ENCODE data around the gene RSU1. TPM values are rescaled to one million over a fixed set of nuclear protein-coding genes. Genes with fewer than 3 reads are reported as not detected.
A peak's percentile ranks its signal among the peaks of the same experiment; 100 is the strongest.

The RSU1 gene
- total and polyA plus RNA-seq, 2 experiments from 2014 or later, result 109 to 236 TPM

- in situ Hi-C loops (cut with MboI), result no loop called here
- peaks cover 3% of the 10 kb centered on the region; the same call in 1 of the 2 replicates for H3K4me1 ChIP-seq (ENCODE audit: insufficient read depth)
- no peaks in the 10 kb centered on the region for H3K27me3 ChIP-seq (replicated peaks; ENCODE audit: insufficient read depth)
- no peaks in the 10 kb centered on the region for H3F3A ChIP-seq (ENCODE audit: insufficient read depth)
- H3K9me2 ChIP-seq (ENCODE audit: insufficient read depth), result no peaks in the 10 kb centered on the region
- no peak for DNase-seq
- peaks cover 4% of the 10 kb centered on the region for H4K20me1 ChIP-seq (ENCODE audit: insufficient read depth)
- no peak overlapping the region for H3K4me2 ChIP-seq (ENCODE audit: unreplicated experiment)
- no peak overlapping the region for H3K4me3 ChIP-seq
- no peak overlapping the region for H3K27ac ChIP-seq
- no peak overlapping the region for H3K9ac ChIP-seq
- WGBS, 2 experiments (ENCODE audit: low coverage in 1 of 2, low lambda C conversion rate in 2 of 2, missing lambda C conversion rate in 2 of 2), result 98% methylated on average over 8 of the region's 8 CpGs
- no peak overlapping the region for H2AFZ ChIP-seq
- H3K79me2 ChIP-seq (ENCODE audit: insufficient read depth), result 0 out of 2 replicates have a peak, but pooled peaks cover 6% of the 10 kb centered on the region
- H3K9me3 ChIP-seq (ENCODE audit: low read depth), result no peaks in the 10 kb centered on the region
- H3K36me3 ChIP-seq (ENCODE audit: low read depth), result no peaks in the 10 kb centered on the region
- no peak for TF ChIP-seq EZH2 (IDR thresholded peaks at IDR 0.05; ENCODE audit: insufficient read depth, poor library complexity, severe bottlenecking)
- TF ChIP-seq EZH2phosphoT487 (IDR thresholded peaks at IDR 0.05; ENCODE audit: insufficient read depth, low read depth), result no peak
Observed at GRCh38 chr10:16609211-16609610, 208.0 kb downstream of the RSU1 start.

GRCh38 chr10:16606923-16607322 lies 210.3 kb downstream of the RSU1 start:
- no peaks in the 10 kb centered on the region for H3K9me2 ChIP-seq (ENCODE audit: insufficient read depth)
- H3K4me1 ChIP-seq (ENCODE audit: insufficient read depth), result peaks cover 3% of the 10 kb centered on the region; the same call in 1 of the 2 replicates
- no peaks in the 10 kb centered on the region for H3K36me3 ChIP-seq (ENCODE audit: low read depth)
- H3K4me2 ChIP-seq (ENCODE audit: unreplicated experiment), result no peak overlapping the region
- H3K27ac ChIP-seq, result no peak overlapping the region
- no peak overlapping the region for H3K4me3 ChIP-seq
- in situ Hi-C loops (cut with MboI), result no loop called here
- H3K27me3 ChIP-seq (replicated peaks; ENCODE audit: insufficient read depth), result no peaks in the 10 kb centered on the region
- no peaks in the 10 kb centered on the region for H3K79me2 ChIP-seq (ENCODE audit: insufficient read depth)
- H3F3A ChIP-seq (ENCODE audit: insufficient read depth), result no peaks in the 10 kb centered on the region
- no peak overlapping the region for H3K9ac ChIP-seq
- H2AFZ ChIP-seq, result no peak overlapping the region
- TF ChIP-seq EZH2phosphoT487 (IDR thresholded peaks at IDR 0.05; ENCODE audit: insufficient read depth, low read depth) (no peak), EZH2 (IDR thresholded peaks at IDR 0.05; ENCODE audit: insufficient read depth, poor library complexity, severe bottlenecking) (no peak)
- DNase-seq, result no peak
- 92 to 95% methylated on average over 8 of the region's 8 CpGs for WGBS, 2 experiments (ENCODE audit: low coverage in 1 of 2, low lambda C conversion rate in 2 of 2, missing lambda C conversion rate in 2 of 2)
- no peaks in the 10 kb centered on the region; the same call in 1 of the 2 replicates for H4K20me1 ChIP-seq (ENCODE audit: insufficient read depth)
- H3K9me3 ChIP-seq (ENCODE audit: low read depth), result no peaks in the 10 kb centered on the region

- in situ Hi-C loops (cut with MboI), result no loop called here
- Histone ChIP-seq H3K4me1 (ENCODE audit: insufficient read depth) (peaks cover 3% of the 10 kb centered on the region; the same call in 1 of the 2 replicates), H4K20me1 (ENCODE audit: insufficient read depth) (no peaks in the 10 kb centered on the region; the same call in 1 of the 2 replicates), H3K9me3 (ENCODE audit: low read depth) (no peaks in the 10 kb centered on the region), H3F3A (ENCODE audit: insufficient read depth) (no peaks in the 10 kb centered on the region), H3K79me2 (ENCODE audit: insufficient read depth) (no peaks in the 10 kb centered on the region), H3K27me3 (replicated peaks; ENCODE audit: insufficient read depth) (no peaks in the 10 kb centered on the region), H2AFZ (no peak overlapping the region), H3K4me3 (no peak overlapping the region), H3K36me3 (ENCODE audit: low read depth) (no peaks in the 10 kb centered on the region), H3K9me2 (ENCODE audit: insufficient read depth) (no peaks in the 10 kb centered on the region), H3K4me2 (ENCODE audit: unreplicated experiment) (no peak overlapping the region), H3K9ac (no peak overlapping the region), H3K27ac (no peak overlapping the region)
- WGBS, 2 experiments (ENCODE audit: low coverage in 1 of 2, low lambda C conversion rate in 2 of 2, missing lambda C conversion rate in 2 of 2), result 49 to 50% methylated on average over 6 of the region's 6 CpGs
- no peak for TF ChIP-seq EZH2 (IDR thresholded peaks at IDR 0.05; ENCODE audit: insufficient read depth, poor library complexity, severe bottlenecking)
- TF ChIP-seq EZH2phosphoT487 (IDR thresholded peaks at IDR 0.05; ENCODE audit: insufficient read depth, low read depth), result no peak
- peak; percentile 41 for DNase-seq
Observed at GRCh38 chr10:16606421-16606820, 210.8 kb downstream of the RSU1 start.

- Histone ChIP-seq H3K79me2 (ENCODE audit: insufficient read depth) (no peaks in the 10 kb centered on the region), H3K9me3 (ENCODE audit: low read depth) (no peaks in the 10 kb centered on the region), H3F3A (ENCODE audit: insufficient read depth) (no peaks in the 10 kb centered on the region), H3K4me2 (ENCODE audit: unreplicated experiment) (no peak overlapping the region), H3K9me2 (ENCODE audit: insufficient read depth) (no peaks in the 10 kb centered on the region), H2AFZ (no peak overlapping the region), H3K4me3 (no peak overlapping the region), H4K20me1 (ENCODE audit: insufficient read depth) (no peaks in the 10 kb centered on the region), H3K36me3 (ENCODE audit: low read depth) (no peaks in the 10 kb centered on the region; the same call in 1 of the 2 replicates), H3K4me1 (ENCODE audit: insufficient read depth) (peaks cover 3% of the 10 kb centered on the region; the same call in 1 of the 2 replicates), H3K27ac (no peak overlapping the region), H3K9ac (no peak overlapping the region), H3K27me3 (replicated peaks; ENCODE audit: insufficient read depth) (no peaks in the 10 kb centered on the region)
- no peak for DNase-seq
- TF ChIP-seq EZH2 (IDR thresholded peaks at IDR 0.05; ENCODE audit: insufficient read depth, poor library complexity, severe bottlenecking) (no peak), EZH2phosphoT487 (IDR thresholded peaks at IDR 0.05; ENCODE audit: insufficient read depth, low read depth) (no peak)
- in situ Hi-C loops (cut with MboI), result no loop called here
- WGBS, 2 experiments (ENCODE audit: low coverage in 1 of 2, low lambda C conversion rate in 2 of 2, missing lambda C conversion rate in 2 of 2), result 94 to 96% methylated on average over 2 of the region's 2 CpGs
Observed at GRCh38 chr10:16603308-16603707, 213.9 kb downstream of the RSU1 start.

Data from GM23248 (cell line).